ENCODE data around the gene SPATA31D4.

The SPATA31D4 gene

GRCh38 chr9:81953096-81953495 lies 24.9 kb downstream of the SPATA31D4 start:
- no peak for DNase-seq
- Histone ChIP-seq H3K27ac (no peak overlapping the region), H3K4me3 (ENCODE audit: low read depth, low read length) (no peak overlapping the region), H3K36me3 (replicated peaks) (no peaks in the 10 kb centered on the region), H3K27me3 (replicated peaks) (no peaks in the 10 kb centered on the region)
- in situ Hi-C loops (cut with HindIII; ENCODE audit: low pct_ligation_motif_present, low sequenced_read_pairs): no loop called here
- TF ChIP-seq, protein P1, sequence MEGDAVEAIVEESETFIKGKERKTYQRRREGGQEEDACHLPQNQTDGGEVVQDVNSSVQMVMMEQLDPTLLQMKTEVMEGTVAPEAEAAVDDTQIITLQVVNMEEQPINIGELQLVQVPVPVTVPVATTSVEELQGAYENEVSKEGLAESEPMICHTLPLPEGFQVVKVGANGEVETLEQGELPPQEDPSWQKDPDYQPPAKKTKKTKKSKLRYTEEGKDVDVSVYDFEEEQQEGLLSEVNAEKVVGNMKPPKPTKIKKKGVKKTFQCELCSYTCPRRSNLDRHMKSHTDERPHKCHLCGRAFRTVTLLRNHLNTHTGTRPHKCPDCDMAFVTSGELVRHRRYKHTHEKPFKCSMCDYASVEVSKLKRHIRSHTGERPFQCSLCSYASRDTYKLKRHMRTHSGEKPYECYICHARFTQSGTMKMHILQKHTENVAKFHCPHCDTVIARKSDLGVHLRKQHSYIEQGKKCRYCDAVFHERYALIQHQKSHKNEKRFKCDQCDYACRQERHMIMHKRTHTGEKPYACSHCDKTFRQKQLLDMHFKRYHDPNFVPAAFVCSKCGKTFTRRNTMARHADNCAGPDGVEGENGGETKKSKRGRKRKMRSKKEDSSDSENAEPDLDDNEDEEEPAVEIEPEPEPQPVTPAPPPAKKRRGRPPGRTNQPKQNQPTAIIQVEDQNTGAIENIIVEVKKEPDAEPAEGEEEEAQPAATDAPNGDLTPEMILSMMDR (IDR thresholded peaks at IDR 0.05; ENCODE audit: low read depth, low read length, missing control alignments): no peak

- Histone ChIP-seq H3K27me3 (replicated peaks) (no peaks in the 10 kb centered on the region), H3K27ac (no peak overlapping the region), H3K36me3 (replicated peaks) (no peaks in the 10 kb centered on the region), H3K4me3 (ENCODE audit: low read depth, low read length) (no peak overlapping the region)
- TF ChIP-seq, protein P1 (IDR thresholded peaks at IDR 0.05; ENCODE audit: low read depth, low read length, missing control alignments): no peak
- DNase-seq: no peak
- in situ Hi-C loops (cut with HindIII; ENCODE audit: low pct_ligation_motif_present, low sequenced_read_pairs): no loop called here
Observed at GRCh38 chr9:81955625-81956024, 27.4 kb downstream of the SPATA31D4 start.

- in situ Hi-C loops (cut with HindIII; ENCODE audit: low pct_ligation_motif_present, low sequenced_read_pairs): no loop called here
- Histone ChIP-seq H3K4me3 (ENCODE audit: low read depth, low read length) (no peak overlapping the region), H3K27ac (no peak overlapping the region), H3K27me3 (replicated peaks) (no peaks in the 10 kb centered on the region), H3K36me3 (replicated peaks) (no peaks in the 10 kb centered on the region)
- TF ChIP-seq, protein P1 (IDR thresholded peaks at IDR 0.05; ENCODE audit: low read depth, low read length, missing control alignments): no peak
- no peak for DNase-seq
Observed at GRCh38 chr9:81964218-81965171, 36.3 kb downstream of the SPATA31D4 start.

DNA sequence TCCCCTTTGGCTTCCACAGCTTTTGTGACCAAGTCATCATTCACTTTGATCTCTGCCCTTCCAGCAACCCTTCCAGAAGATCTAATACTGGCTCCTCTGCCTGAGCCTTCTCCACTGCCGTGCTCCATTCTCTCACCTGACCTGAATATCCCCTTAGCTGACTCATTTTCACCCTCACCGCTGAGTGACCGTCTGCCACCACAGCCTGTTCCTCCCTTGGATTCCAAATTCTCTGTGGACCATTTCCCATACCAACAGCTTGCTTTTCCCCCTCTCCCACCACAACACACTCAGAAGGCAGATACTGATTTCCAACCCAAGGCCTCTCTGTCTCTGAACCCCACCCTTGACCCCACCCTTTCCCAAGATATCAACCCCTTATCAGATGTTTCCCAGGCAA lies 39.8 kb downstream of the SPATA31D4 start:
- H3K27me3 ChIP-seq (replicated peaks): no peaks in the 10 kb centered on the region
- TF ChIP-seq, protein P1 (IDR thresholded peaks at IDR 0.05; ENCODE audit: low read depth, low read length, missing control alignments): no peak

GRCh38 chr9:81969971-81970370 lies 41.7 kb downstream of the SPATA31D4 start:
- in situ Hi-C loops (cut with HindIII; ENCODE audit: low pct_ligation_motif_present, low sequenced_read_pairs): no loop called here
- H3K27me3 ChIP-seq (replicated peaks): no peaks in the 10 kb centered on the region
- H3K4me3 ChIP-seq (ENCODE audit: low read depth, low read length): no peak overlapping the region
- TF ChIP-seq, protein P1 (IDR thresholded peaks at IDR 0.05; ENCODE audit: low read depth, low read length, missing control alignments): no peak
- no peak for DNase-seq
- H3K27ac ChIP-seq: no peak overlapping the region
- H3K36me3 ChIP-seq (replicated peaks): no peaks in the 10 kb centered on the region

More for the DNA sequence above, 39.8 kb downstream of the SPATA31D4 start:
- DNase-seq: no peak
- no peak overlapping the region for H3K4me3 ChIP-seq (ENCODE audit: low read depth, low read length)
- in situ Hi-C loops (cut with HindIII; ENCODE audit: low pct_ligation_motif_present, low sequenced_read_pairs): no loop called here
- no peak overlapping the region for H3K27ac ChIP-seq
- no peaks in the 10 kb centered on the region for H3K36me3 ChIP-seq (replicated peaks)

All from brain microvascular endothelial cell (primary cell).